PC-9 (cell line): Measurements from ENCODE around the gene DIRAS3.

Experiments
- CTCF ChIP-seq: fragments of 200-600 bp; sonication (generic); conservative IDR thresholded peaks from 2 replicates; pipeline ENCODE4 v1.6.1; 2017; ENCODE audit warnings: mixed run types, antibody characterized with exemption, mild to moderate bottlenecking, moderate library complexity
- EZH2 ChIP-seq: fragments of 200-600 bp; sonication (generic); IDR thresholded peaks from 2 replicates; pipeline ENCODE4 v1.8.0; 2017; ENCODE audit warnings: antibody characterized with exemption, low read depth

DNA sequence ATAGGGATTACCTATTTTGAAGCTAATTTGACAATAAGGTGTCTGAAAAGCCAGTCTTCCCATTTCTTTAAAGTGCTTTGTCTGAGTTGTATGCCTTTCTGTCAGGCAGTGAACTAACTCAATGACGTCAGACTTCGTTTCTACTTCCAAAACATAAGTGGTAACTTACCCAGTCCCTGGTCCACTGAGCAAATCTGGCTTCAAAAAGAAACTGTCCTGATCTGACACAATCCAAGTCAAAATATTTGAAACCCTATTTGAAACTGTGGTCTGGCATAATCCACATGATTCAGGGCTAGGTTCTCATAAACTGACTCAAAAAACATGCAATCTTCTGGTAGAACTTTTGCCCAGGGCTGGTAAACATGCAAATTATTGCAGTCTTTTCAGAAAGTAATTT lies 34.0 kb downstream of the DIRAS3 start:
- TF ChIP-seq CTCF (no peak), EZH2 (no peak)
